Stimulated activated memory B cell treated with anti-CD40 and anti-IgM and Interleukin-4, amounts not matched to agents 10 μg/mL and 1 μg/mL and 100 μg/mL, for 72 hours (primary cell): ENCODE measurements around the gene IL22.
"Not testable (repeated sequence)": the region's sequence is repeated elsewhere in the genome, so short reads cannot be mapped to it uniquely, and the experiment has no call there.

Experiments used
- ATAC-seq: fragments of 150-1000 bp; cut with Tn5 transposase; 2 replicates; pipeline ENCODE4 v1.10.0; 2021
- H3K27ac Mint-ChIP-seq: one replicate; pipeline ENCODE4 v1.8.0; 2022; ENCODE audit warnings: mild to moderate bottlenecking, mixed read lengths
- H3K27me3 Mint-ChIP-seq: one replicate; pipeline ENCODE4 v1.8.0; 2022; ENCODE audit warnings: mixed read lengths
- H3K36me3 Mint-ChIP-seq: one replicate; pipeline ENCODE4 v1.8.0; 2022; ENCODE audit warnings: mixed read lengths
- H3K4me1 Mint-ChIP-seq: one replicate; pipeline ENCODE4 v1.8.0; 2022; ENCODE audit warnings: mixed read lengths
- H3K4me3 Mint-ChIP-seq: one replicate; pipeline ENCODE4 v1.8.0; 2022; ENCODE audit warnings: mild to moderate bottlenecking, moderate library complexity, mixed read lengths
- H3K9me3 Mint-ChIP-seq: one replicate; pipeline ENCODE4 v1.8.0; 2022; ENCODE audit warnings: mixed read lengths

The IL22 gene

DNA sequence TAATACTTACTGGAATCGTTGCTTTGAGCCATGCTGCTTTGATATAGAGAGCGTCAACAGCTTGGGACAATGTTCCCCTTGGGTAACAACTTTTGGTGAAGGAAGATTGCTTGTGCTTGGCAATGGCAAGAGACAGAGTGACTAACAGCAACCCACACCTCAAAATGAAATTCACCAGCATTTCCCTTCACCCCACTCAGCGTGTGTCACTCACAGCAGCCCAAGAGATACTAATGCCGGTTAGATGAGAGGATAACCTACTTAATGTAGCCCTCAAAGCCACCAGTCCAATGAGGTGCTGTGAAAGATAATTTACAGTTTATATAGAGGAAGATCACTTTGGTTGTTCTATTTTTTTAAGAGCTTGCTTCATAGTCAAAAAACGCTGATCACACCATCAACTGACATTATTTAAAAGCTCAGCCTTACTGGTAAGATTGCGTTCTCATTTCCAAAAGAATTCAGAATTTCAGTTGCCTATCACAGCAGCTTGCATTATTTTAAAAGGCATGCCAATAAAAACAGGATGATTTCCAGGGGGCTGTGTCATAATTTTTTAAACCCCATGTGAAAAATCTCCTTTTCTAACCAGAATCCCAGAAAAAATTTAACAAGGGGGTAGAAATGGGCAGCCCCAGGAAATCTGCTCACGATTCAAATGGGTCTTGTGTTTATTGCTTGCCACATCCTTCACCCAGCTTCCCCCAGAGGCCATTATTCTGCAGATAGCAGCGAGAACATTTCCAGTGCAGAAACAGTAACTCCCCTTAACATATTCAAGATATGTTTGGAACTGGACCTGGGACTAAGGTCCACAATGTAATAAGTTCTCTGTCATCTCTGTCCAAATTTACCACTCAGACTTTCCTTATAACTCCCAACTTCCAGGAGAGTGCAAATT is 27.6 kb downstream of the IL22 start, which contains the start of gene IL26:
IL26 (minus strand) TSS at position 235 of the 901 bp plus-strand sequence; CDS start at position 181, 54 bp downstream.
- Mint-ChIP-seq H3K27me3 (peaks cover 7% of the 10 kb centered on the region), H3K4me1 (peaks cover 6% of the 10 kb centered on the region)

DNA sequence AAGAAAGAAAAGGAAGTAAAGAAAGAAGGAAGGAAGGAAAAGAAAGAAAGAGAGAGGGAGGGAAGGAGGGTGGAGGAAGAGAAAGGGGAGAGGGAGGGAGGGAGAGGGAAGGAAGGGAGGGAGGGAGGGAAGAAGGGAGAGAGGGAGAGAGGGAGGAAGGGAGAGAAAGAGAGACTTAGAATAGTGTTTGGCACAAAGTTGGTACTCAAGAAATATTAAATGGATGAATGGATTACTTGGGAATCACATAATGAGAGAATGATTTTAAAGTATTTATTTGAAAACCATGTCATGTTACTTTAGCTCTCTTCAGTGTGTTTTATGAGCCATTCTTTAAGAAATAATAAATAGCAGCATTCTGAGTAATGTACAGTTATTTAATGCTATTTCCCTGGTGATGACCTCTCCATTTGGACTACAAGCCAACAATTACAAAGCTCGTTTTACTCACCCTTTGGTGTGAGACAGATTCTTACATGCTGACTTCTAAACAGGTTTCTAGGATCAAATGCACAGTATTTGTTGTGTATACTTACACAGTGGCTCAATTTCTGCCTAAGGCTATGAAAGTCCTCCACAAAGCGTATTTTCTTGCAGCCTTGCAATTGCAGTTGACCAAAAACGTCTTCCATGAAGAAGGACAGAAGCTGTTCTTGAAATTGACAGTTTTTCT is 28.7 kb downstream of the IL22 start:
- Mint-ChIP-seq H3K36me3 (no peaks in the 10 kb centered on the region), H3K27ac (no peak overlapping the region)
- ATAC-seq = no peak

More for the DNA sequence above, 27.6 kb downstream of the IL22 start, which contains the start of gene IL26:
- no peak for ATAC-seq
- no peak within 1 kb of the TSS for H3K4me3 Mint-ChIP-seq
- H3K9me3 Mint-ChIP-seq = no peaks in the 10 kb centered on the region
- H3K36me3 Mint-ChIP-seq = no peaks in the 10 kb centered on the region
- H3K27ac Mint-ChIP-seq = no peak within 1 kb of the TSS

DNA sequence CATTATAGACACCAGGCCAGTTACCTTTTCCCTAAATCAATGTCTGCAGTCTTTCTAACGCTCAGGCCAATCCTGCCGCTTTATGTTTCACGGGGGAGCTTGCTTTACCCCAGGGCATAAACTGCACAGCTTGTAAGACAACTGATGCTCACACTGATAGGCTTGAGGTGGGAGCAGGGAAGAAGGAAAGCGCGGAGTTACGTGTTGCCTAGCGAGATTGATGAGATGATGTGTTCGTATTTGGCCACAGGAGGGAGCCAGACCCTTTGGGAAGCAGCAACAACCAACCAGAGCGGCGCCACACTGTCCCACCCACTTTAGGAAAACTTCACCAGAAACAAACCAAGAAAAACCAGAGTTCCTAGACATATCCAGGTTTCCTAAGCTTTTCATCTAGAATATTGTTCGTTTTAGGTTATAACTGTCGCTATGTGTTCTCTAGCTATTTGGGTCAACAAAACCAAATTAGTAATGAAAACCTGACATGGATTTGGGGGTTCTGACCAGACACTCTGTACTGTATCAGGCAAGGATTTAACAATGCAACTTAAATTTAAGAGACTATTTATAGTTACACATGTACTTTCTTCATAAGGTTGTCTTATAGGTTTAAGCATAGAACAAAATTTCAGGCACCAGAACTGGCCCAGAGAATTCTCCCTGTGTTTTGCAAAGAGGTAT is 30.2 kb downstream of the IL22 start:
- Mint-ChIP-seq H3K4me1 (peaks cover 6% of the 10 kb centered on the region), H3K36me3 (no peaks in the 10 kb centered on the region), H3K4me3 (peak overlapping the region; percentile 34), H3K27me3 (peaks cover 7% of the 10 kb centered on the region), H3K27ac (peak overlapping the region; percentile 27), H3K9me3 (no peaks in the 10 kb centered on the region)
- peak; percentile 93 for ATAC-seq

More for the DNA sequence above, 28.7 kb downstream of the IL22 start:
- H3K9me3 Mint-ChIP-seq = no peaks in the 10 kb centered on the region
- H3K4me3 Mint-ChIP-seq = no peak overlapping the region
- H3K4me1 Mint-ChIP-seq = peaks cover 6% of the 10 kb centered on the region
- peaks cover 7% of the 10 kb centered on the region for H3K27me3 Mint-ChIP-seq

DNA sequence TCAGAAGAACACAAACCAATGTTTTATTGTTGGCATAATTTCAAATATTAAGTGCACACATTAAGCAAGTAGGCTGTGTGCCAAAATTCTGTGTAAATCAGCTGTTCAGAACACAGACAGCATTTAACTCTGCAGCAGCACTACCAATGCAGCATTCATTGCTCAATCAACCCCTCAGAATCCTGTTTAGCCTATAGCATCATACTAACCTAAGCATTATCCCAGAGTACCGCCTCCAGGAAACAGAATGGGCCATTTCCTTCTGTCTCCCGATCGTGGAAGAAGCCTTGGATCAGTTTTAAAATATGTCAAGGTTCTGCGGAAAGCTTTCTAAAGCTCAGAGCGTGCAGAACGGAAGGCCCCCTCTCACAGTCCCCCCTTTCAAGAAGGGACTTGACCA is 31.1 kb downstream of the IL22 start:
- no peaks in the 10 kb centered on the region for H3K9me3 Mint-ChIP-seq
- ATAC-seq = no peak
- H3K4me3 Mint-ChIP-seq = no peak overlapping the region

DNA sequence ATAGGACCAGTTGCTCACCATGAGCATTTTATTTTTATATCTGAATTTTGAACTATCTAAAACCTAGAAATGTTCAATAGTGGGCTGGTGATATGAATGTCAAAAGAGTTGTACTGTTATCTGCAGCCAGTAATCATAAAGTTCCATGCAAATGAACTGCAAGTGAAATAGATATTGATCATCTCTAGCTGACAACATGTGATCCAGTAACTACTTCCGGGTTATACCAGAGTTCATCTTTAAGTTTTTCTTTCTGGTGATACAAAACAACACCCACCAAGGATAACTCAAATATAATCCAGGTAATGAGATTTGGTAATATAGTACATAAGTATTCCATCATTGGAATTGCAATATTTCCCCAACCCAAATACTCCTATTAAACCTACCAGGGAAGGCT is 31.9 kb downstream of the IL22 start:
- no peaks in the 10 kb centered on the region for H3K36me3 Mint-ChIP-seq
- H3K4me1 Mint-ChIP-seq = peaks cover 6% of the 10 kb centered on the region
- no peak for ATAC-seq
- no peak overlapping the region for H3K4me3 Mint-ChIP-seq
- H3K27ac Mint-ChIP-seq = no peak overlapping the region
- H3K9me3 Mint-ChIP-seq = no peaks in the 10 kb centered on the region
- H3K27me3 Mint-ChIP-seq = peaks cover 7% of the 10 kb centered on the region

More for the DNA sequence above, 31.1 kb downstream of the IL22 start:
- H3K27me3 Mint-ChIP-seq = peaks cover 7% of the 10 kb centered on the region
- no peaks in the 10 kb centered on the region for H3K36me3 Mint-ChIP-seq
- H3K4me1 Mint-ChIP-seq = peaks cover 6% of the 10 kb centered on the region
- H3K27ac Mint-ChIP-seq = no peak overlapping the region

DNA sequence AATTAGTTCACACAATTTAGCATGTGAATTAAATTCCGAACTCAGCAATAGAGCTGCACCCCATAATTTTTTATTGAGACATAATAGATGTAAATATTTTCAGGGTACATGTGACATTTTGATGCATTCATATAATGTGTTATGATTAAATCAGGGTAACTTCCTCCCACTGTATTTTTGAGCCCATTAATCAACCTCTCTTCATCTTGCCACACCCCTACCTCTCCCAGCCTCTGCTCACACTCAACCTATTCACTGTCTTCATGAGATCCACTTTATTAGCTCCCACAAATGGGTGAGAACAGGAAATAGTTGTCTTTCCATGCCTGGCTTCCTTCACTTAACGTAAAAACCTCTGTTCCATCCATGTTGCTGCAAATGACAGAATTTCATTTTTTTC is 42.5 kb downstream of the IL22 start:
- ATAC-seq = no peak
- Mint-ChIP-seq H3K9me3 (no peaks in the 10 kb centered on the region), H3K4me1 (no peaks in the 10 kb centered on the region), H3K36me3 (no peaks in the 10 kb centered on the region), H3K27ac (no peak overlapping the region), H3K4me3 (no peak overlapping the region), H3K27me3 (peaks cover 33% of the 10 kb centered on the region)

DNA sequence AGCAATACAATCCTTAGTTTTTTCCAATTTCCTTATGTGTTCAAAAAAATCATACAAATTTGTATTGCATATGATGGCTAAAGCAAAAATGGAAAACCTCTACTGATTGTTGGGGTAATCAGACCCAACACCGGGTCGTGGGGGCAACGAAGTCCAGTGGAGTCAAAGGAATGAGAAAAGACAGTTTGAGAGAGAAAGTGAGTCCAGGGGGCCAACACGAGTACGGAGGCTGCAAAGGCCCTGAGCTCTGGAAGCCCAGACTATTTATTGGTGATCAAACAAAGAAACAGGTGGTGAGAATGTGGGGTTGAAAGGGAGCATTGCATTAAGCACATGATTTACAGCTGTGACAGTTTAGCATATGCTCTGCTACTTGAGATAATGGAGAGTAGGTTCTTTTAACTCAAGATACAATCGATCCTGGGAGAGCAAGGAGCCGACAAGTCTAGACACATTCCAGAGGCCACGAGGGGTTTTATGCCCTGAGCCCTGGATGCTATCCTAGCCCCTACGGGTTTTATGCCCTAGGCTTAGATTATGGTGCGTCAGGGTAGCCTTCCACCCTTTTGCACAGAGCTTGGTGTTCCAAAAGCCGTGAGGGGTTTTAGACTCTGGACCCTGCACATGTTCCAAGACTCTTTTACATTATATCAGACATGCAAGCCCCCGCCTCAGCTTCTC is 44.2 kb downstream of the IL22 start:
- not testable (repeated sequence) for H3K4me3 Mint-ChIP-seq, H3K4me1 Mint-ChIP-seq, H3K36me3 Mint-ChIP-seq, H3K9me3 Mint-ChIP-seq, ATAC-seq, H3K27ac Mint-ChIP-seq
- H3K27me3 Mint-ChIP-seq = peaks cover 25% of the 10 kb centered on the region

DNA sequence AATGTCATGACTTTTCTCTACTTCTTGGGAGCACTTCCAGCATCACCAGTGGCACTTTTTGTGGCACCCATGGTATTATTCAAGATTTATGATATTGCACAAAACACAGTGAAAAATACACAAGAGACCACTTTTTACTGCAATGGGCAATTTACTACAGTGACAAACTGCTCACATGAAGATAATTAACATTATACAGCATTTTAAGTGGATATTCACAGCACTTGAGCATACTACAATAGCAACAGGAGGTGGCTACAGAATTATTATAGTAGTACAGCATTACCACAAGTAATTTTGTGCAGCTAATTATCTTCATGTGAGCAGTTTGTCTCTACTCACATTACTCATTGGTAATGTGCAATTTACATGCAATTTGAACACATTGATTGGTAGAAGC is 46.1 kb downstream of the IL22 start:
- H3K27ac Mint-ChIP-seq = no peak overlapping the region
- no peaks in the 10 kb centered on the region for H3K4me1 Mint-ChIP-seq
- H3K27me3 Mint-ChIP-seq = peaks cover 7% of the 10 kb centered on the region
- no peaks in the 10 kb centered on the region for H3K9me3 Mint-ChIP-seq
- no peaks in the 10 kb centered on the region for H3K36me3 Mint-ChIP-seq
- ATAC-seq = no peak
- no peak overlapping the region for H3K4me3 Mint-ChIP-seq

DNA sequence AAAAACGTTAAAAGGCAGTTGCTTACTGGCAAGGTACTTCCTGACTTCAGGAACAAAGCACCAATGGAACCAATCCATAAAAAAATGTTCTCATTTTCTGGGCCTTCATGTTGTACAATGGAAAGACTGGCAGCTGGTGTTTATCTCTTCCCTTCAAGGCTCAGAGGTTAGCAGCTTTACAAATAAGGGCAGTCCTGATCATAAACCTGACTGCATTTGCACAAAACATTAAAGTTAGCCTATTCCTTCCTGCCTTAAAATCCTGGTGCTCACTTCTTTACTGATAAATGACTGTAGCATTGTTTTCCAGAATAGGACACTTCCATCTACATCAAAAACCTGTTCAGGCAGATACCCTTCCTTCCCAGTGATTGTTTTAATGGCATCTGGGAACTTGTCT is 47.0 kb downstream of the IL22 start:
- no peaks in the 10 kb centered on the region for H3K9me3 Mint-ChIP-seq
- H3K27me3 Mint-ChIP-seq = no peaks in the 10 kb centered on the region
- no peak overlapping the region for H3K27ac Mint-ChIP-seq
- H3K4me3 Mint-ChIP-seq = no peak overlapping the region
- ATAC-seq = no peak
- no peaks in the 10 kb centered on the region for H3K4me1 Mint-ChIP-seq
- no peaks in the 10 kb centered on the region for H3K36me3 Mint-ChIP-seq

DNA sequence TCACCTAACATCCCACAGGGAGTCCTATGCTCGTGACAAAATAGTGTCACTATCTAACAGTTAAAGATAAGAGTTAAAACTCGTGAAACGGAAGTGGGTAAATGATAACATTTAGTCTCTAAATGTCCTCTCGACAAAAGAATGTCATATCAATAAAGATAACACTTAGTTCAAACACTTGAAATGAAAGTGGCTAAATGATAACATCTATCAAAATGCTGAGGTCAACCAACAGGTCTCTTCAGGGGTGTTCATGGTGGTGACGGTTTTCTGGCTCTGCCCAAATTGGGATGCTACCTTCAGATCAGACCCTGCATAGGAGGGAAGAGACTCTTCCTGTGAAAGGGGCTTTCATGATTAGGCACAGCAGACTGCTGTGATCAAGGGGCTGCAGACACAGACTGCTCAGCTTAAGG is 49.9 kb downstream of the IL22 start:
- no peak for ATAC-seq
- Mint-ChIP-seq H3K27ac (no peak overlapping the region), H3K4me3 (no peak overlapping the region), H3K36me3 (no peaks in the 10 kb centered on the region), H3K9me3 (no peaks in the 10 kb centered on the region), H3K27me3 (no peaks in the 10 kb centered on the region), H3K4me1 (no peaks in the 10 kb centered on the region)

DNA sequence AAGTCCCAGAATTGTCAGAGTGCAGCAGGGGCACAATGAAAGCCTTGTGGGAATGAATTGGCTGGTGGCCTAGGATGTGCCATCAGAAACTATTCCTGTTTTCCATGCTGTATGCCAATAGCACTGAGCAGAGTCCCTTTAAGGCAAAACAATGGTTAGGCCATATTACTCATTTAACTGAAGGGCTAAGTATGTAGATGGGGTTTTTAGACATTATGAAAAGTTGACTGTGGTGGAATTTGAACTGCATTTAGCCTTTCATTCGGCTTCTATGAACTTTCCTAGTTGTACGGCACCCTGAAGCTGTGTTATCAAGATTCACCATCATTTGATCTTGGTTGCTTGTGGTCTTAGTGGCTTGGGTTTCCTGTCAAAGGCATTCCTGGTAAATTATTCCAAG is 52.5 kb downstream of the IL22 start:
- Mint-ChIP-seq H3K4me1 (no peaks in the 10 kb centered on the region), H3K27ac (no peak overlapping the region), H3K4me3 (no peak overlapping the region), H3K9me3 (no peaks in the 10 kb centered on the region), H3K27me3 (no peaks in the 10 kb centered on the region), H3K36me3 (no peaks in the 10 kb centered on the region)
- ATAC-seq = no peak

DNA sequence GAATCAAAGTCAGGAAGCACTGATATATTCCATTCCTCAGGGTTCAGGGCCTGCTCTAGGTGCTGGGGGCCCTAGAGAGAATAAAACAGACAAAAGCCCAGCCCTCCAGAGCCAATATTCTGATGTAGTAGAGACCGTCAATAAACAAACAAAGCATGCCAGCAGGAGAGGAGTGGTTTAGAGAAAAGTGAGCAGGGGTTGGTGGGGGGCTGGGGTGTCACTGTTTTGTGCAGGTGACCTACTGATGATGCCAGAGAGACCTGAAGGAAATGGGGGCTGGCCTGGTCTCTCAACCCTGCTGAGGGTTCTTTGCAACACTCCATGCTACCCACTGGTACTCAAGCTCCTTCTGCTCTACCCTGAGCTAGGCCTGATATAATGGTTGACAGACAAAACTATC is 54.3 kb downstream of the IL22 start:
- Mint-ChIP-seq H3K36me3 (no peaks in the 10 kb centered on the region), H3K27ac (no peak overlapping the region), H3K4me1 (no peaks in the 10 kb centered on the region), H3K4me3 (no peak overlapping the region), H3K27me3 (no peaks in the 10 kb centered on the region), H3K9me3 (no peaks in the 10 kb centered on the region)
- no peak for ATAC-seq

DNA sequence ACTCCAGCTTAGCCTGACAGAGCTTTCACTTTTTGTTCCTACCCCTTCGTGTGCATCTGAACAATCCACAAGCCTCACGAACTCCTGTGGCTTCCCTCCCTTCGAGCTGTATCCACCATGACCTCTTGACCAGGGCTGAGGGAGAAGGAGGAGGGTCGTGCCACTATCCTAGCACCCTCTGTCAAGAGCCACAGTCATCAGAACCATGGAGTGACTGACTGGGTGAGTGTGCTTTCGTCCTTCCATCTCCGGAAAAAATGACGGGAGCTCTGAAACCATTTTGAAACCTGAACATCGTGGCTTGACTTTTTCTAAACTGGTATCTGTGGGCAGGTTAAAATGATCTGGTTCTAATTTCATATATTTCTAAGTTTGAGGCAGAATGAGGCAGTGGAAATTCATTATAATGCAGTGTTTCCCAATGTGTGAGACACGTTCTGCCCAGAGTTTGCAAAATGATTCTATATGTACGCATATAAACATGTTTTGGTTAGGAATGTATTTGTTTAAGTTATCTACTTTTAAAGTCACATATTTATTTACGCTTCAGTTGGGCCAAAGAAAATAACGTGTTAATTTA is 54.8 kb downstream of the IL22 start:
- ATAC-seq = no peak
- no peak overlapping the region for H3K27ac Mint-ChIP-seq
- no peaks in the 10 kb centered on the region for H3K27me3 Mint-ChIP-seq
- no peaks in the 10 kb centered on the region for H3K36me3 Mint-ChIP-seq
- no peak overlapping the region for H3K4me3 Mint-ChIP-seq
- no peaks in the 10 kb centered on the region for H3K4me1 Mint-ChIP-seq
- H3K9me3 Mint-ChIP-seq = no peaks in the 10 kb centered on the region
